H4 (cell line): ENCODE results near the gene BABAM2. TPM values are rescaled to one million over a fixed set of nuclear protein-coding genes. Genes with fewer than 3 reads are reported as not detected.

Experiments
- DNase-seq: peaks from one replicate; pipeline ENCODE4 v3.0.0-alpha.2; 2015; ENCODE audit warnings: low spot score
- total RNA-seq: library from RNA; depleted of rRNA; stranded (reverse); fragments of >200 nt; shearing (Covaris generic); gene quantifications from 2 replicates; pipeline ENCODE4 v1.2.3, GENCODE V29; 2014

Gene BABAM2
- total RNA-seq, 1 experiment from 2014 or later, result 20.7 TPM

DNA sequence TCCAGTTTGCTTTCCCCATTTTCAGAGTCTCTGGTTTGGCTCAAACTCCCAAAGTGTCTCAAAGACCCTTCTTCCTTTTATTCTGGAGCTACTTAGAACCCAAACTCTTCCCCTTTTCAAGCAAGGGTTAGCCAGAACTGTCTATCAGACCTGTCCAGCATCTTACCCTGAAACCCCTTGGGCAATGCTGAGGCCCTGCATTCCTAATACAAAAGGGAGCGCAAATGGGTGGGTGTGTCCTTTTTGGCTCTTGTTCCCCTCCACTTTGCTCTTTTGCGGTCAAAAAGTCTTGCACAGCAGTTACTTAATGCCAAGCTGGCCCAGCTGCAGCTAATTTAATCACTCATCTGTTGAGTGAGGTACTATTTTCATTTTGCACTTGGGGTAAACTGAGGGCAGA is 270.9 kb downstream of the BABAM2 start:
- DNase-seq, result peak; percentile 7

DNA sequence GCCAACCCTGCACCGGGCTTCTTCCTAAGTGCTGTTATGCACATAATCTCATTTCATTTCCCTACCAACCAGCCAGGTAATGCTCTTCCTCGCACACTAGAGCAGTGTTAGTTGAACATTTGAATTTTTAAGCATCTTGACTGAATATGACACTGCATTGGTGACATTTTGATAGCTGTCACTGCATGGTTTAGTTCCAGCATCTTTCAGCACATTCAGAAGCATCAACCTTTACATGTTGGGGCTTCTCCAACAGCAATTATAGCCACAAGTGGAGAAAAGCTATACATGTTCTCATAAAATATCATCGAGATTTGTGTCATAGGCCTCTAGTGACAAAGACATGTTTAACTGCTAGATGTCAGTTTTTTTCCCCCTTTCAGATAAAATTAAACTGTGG is 272.0 kb downstream of the BABAM2 start:
- no peak for DNase-seq

DNA sequence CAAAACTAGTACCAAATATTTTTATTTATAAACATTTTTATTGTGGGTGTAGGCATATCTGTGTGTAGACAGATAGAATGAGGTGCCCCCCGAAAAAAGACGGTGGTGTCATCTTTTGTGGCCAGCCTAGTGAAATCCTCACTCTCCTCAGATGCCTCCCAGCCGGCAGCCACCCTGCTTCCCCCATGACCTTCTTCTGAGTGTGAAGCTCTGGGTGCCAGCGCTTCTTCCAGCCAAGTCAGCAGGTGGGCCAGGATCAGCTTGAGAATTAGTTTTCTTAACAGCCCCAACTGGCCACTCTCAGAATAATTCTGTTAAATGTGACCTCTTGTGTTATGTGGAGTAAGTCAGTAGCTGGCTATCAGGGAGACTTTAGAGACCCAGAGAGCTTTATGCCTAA is 272.5 kb downstream of the BABAM2 start:
- no peak for DNase-seq

DNA sequence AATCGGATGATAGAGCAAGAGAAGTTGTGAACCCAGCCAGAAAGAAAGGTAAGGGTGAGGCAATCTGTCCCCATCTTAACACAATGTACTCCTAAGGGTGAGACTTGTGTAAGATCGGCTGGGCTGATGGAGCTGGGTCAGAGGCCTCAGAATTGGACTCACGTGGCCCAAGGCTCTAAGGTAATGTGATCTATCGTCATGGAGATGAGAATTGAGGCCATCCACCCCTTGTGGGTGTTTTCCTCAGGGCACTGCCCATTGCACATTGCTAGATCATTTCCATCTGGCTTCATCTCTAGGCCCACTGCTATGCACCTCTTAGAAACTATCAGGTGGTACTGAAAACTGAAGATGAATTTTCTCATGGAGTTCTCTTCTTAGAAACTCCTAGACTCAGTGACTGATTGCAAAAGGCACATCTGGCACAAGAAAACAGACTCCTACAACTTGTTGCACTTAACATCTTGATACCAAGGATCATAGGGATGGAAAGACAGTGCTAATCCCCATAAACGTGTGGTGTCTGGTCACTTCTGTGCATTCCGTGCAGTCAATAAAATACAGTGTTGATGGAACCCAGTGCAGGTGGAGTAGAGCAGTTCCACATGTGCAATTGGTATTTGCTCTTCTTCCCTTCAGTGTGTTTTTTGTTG is 273.2 kb downstream of the BABAM2 start:
- DNase-seq, result no peak

DNA sequence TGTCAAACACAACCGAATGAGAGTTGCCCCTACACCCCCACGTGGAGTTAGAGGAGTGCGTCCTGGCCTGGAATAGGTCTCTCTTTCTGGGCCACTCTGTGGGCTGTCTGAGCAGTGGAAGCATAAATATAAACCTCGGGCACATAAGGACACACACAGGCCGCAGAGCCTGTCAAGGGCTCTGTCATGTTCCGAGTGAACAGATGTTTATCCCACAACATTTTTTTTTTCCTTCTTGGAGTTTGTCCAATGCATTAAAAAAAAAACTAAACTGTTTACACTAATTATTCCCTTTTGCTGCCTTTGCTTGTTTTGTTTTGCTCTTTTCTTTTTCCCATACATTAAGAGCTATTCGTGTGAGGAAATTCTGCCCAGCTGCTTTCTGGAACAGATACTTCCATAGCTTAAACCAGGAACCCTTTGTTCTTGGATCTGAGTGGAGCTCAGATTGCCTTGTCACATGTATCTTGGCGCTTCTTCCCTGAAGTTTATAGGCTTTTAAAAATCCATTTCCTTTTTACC is 273.8 kb downstream of the BABAM2 start:
- peak; percentile 64 for DNase-seq

DNA sequence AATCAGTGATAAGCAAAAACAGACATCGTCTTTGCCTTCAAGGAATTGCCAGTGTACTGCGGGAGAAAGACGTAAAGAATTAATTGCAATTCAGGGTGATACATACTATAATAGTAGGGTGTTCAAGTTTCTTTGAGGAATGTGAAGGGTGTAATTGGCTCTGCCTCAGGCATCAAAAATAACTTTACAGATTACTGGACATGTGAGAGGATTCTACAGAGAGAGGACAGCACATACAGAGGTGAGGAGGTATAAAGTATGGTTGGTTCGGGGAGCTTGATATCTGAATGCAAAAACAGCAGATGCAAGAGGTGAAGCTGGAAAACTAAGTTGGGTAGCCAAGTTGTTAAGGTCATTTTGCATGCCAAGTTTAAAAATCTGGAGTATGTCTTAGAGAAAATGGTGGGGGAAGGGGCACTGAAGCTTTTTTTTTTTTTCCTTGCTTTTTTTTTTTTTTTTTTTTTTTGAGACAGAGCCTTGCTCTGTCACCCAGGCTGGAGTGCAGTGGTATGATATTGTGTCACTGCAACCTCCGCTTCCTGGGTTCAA is 274.6 kb downstream of the BABAM2 start:
- DNase-seq, result no peak

DNA sequence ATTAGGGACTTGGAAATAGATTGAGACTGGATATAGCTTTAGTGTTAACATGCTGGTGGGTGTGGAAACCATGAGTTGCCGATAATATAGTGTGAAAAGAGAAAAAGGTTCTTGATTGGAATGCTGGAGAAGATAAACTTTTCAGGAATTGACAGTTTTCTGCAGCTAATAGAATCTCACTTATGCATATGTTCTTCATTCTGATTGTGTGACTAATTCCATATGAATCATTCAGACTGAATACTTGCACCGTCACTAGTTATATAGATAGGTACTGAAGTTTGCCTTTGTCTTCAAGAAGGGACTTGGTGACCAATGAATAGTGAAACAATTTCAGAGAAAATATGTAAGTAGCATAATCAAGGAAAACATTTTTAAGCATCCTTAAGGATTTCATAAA is 276.4 kb downstream of the BABAM2 start:
- DNase-seq, result no peak

DNA sequence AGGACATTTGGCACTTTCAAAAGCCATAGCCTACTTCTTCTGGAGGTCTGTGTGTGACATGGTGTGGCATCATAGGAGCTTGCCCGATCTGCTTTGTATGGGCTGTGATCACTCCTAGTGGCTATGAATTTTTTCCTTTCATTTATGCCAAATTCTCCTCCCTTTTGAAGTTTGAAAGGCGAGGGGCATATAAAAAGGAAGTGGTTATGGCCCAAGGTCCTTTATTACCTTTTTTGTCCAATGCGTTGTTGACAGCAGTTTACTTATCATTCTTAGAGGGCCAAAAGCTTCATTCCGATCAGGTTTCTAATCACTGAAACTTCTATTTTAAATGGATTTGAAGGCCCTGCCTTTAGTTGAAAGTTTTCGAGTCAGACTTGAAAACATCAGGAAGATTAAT is 277.8 kb downstream of the BABAM2 start:
- DNase-seq, result no peak

DNA sequence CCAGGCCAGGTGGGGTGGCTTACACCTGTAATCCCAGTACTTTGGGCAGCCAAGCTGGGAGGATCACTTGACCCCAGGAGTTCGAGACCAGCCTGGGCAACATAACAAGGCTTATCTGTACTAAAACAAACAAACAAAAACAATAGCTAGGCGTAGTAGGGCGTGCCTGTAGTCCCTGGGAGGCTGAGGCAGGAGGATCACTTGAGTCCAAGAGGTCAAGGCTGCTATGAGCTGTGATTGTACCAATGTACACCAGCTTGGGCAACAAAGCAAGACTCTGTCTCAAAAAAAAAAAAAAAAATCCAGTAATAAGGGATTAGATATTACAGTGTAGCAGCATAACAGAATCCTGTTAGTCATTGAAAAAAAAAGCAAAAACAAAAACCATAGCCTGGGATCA is 279.0 kb downstream of the BABAM2 start:
- no peak for DNase-seq

DNA sequence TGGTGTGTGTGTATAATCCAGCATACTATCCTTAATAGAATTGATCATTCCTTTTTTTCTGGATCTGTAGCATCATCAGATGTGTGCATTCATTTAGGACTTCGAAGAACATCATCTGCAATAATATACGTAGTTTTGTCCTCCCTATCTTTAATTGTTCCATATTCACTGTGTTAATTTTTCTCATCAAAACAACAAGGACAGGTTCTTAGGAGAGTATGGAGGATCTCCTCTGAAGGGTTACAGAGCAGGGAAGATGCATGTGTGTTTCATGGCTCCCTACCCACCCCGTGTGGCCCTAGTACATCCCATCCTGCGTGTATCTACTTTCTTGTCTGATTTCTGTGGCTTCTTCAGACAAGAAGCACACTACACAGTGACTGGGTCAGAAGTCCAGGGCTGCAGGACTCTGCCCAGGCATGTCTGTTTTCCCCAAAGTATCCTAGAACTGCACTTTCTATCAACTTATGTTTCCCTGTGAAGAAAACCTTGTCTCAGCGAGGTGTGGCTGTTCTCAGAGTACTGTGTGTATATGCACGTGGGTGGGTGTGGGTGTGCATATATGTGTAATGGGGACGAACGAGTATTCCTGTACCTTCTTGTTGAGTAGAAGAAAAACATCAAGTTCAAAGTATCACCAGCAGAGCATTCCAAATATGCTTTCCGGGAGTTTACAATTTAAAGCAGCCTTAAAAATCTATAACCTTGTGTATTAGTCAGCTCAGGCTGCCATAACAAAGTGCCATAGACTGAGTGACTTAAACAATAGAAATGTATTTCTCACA is 281.8 kb downstream of the BABAM2 start:
- DNase-seq, result no peak

DNA sequence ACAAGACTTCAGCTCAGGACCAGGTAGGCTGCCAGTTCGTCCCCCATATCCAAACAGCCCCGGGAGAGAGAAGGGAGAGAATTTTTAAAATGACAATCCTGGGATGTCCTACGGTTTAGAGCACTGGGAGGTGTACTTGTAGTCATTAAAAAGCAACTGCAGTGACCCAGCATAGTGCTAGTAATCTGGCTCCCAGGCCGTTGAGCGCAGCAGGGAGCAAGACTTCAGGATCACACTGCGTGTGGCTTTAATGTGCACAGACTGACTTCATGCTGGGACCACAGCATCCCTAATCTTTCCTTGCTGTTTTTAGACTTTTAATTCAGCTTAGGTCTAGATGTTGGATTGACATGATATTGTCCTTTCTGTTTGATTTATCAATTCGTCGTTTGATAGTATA is 282.8 kb downstream of the BABAM2 start:
- no peak for DNase-seq

DNA sequence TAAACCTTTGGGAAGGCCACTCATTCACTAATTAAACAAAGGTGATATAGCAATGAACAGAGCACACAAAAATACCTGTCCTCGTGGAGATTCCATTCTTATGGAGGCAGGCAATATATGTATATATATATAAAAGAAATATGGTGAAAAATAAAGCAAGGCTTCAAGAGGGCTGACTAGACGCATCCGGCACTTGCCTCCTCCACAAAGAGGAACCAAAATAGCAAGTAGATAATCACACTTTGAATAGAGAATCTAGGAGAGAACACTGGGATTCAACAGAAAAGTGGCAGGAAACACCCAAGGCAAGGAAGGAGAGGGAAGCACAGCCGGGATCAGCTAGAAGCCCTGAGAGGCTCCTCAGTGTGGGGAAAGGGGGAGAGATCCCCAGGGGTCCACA is 283.7 kb downstream of the BABAM2 start:
- no peak for DNase-seq

DNA sequence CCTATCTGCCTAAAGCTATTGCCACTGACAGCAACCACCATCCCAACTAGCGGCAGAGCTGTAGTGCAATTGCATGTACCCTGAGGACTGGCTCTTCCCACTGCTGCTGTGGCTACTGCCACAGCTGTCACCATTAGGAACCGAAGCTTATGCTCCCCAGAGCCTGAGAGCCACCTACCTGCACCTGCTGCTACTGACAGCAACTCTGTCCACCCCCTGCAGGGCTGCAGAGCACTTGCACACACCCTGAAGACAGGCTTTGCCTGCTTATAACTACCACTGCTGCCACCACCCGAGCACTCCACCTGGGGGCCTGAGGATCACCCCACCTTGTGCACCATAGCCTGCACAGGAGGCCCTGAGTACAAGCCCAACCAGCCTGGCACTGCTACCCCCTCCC is 284.5 kb downstream of the BABAM2 start:
- DNase-seq, result no peak

DNA sequence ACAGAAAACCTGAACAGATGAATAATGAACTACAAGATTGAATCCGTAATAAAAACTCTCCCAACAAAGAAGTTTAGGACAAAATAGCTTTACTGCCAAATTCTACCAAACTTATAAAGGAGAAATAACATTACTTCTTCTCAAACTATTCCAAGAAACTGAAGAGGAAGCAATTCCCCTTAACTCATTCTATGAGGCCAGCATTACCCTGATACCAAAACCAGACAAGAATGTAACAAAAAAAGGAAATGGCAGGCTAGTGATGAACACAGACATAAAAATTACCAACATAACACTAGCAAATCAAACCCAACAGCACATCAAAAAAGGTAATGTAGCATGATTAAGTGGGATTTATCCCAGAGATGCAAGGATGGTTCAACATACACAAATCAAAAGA is 288.4 kb downstream of the BABAM2 start:
- no peak for DNase-seq

DNA sequence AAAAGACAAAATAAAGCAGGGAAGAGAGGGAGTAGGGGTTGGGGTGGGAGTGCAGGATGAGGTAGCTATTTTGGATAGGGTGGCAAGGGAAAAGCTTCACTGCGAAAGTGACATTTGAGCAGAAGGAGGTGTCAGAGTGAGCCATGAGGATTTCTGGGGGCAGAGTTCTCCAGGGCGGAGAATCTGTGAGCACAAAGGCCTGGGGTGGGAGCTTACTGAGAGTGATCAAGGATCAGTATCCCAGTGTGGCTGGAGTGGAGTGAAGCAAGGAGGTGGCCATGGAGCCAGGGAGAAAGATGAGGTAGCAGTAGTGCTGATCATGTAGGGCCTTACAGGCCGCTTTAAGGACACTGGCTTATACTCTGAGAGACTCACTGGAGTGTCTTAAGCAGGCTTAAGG is 291.3 kb downstream of the BABAM2 start:
- DNase-seq, result no peak

DNA sequence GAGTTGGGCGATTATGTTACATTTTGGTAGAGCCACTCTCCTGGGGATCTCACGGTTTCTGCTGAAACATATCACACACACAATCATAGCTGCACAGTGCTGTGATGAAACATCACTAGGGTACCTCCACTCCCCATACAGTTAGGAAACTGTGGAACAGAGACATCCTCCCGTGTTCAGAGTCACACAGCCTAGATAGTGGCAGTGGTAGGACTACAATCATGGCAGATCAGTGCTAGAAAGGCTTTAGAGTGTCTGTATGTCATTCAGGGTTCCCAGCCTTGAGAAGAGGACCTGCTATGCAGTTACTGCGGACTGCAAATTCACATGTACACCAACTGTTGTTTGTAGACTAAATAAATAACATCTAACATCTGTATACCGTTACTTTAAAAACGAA is 291.8 kb downstream of the BABAM2 start:
- no peak for DNase-seq

DNA sequence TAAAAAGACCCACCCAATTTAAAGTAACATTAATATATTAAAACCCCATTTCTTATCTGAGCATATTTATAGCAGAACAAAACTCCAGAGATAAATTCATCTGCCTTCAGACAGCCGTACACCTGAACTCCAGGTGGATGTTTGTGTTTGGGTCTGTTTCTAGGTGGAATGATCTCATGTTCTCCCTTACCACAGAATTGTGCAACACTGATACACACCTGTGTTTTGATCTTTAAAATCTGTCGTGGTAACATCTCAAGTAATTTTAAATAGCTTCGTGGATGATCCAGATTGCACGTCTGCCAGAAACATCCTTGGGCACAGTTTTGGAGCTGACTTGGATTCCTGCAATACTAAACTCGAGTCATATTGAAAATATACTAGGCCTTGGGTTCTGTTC is 294.6 kb downstream of the BABAM2 start:
- no peak for DNase-seq

DNA sequence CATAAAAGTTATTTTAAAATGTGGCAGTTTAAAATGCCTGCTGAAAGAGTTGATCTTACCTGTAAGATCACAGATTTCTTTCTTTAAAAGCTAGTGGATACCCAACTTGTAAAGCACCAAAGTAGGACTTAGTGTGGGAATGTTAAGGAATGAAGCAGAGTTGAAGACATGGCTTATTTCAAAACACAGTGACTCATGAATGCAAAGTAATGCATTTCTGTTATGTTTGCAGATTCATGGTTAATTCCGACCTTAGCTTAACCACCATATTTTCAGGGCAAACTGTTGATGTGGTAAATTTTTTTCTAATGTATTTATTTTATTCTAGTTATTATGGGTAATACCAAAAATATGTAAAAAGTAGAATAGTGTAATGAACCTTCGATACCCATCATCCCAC is 295.4 kb downstream of the BABAM2 start:
- no peak for DNase-seq

DNA sequence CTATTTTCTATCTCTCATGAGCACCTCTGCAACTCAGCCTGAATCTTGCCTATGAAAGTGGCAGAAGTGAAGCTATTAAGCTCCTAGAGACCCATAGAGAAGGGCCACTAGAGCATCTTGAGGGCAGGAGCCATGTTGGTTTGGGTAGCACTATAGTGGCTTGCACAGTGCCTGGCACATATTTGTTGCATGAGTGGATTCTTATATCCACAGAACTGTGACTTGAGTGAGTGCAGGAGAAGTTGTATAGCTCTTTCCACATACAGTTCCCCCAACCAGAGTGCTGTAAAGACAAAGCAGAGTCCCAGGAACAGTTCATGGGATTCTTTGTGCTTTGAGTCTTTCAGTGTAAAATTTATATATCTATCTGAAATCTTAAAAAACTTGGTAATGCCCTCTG is 296.7 kb downstream of the BABAM2 start:
- no peak for DNase-seq

DNA sequence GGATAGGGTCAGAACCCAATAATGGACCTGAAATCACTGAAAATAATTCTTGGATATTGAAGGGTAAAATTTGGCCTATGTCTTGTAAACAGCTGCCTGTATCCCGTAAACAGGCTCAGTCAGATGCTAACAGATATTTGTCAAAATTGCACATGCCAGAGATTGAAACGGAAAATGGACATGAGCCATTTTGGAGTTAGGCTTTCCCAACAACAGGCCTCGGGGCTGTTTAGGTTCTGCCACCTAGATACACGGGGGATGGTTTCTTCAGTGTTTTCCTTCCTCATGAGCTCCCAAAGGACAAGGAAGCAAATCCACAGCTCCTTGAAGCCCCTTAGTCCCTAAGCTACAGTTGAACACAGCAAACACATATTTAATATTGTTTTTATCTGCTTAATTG is 297.9 kb downstream of the BABAM2 start:
- DNase-seq, result no peak

DNA sequence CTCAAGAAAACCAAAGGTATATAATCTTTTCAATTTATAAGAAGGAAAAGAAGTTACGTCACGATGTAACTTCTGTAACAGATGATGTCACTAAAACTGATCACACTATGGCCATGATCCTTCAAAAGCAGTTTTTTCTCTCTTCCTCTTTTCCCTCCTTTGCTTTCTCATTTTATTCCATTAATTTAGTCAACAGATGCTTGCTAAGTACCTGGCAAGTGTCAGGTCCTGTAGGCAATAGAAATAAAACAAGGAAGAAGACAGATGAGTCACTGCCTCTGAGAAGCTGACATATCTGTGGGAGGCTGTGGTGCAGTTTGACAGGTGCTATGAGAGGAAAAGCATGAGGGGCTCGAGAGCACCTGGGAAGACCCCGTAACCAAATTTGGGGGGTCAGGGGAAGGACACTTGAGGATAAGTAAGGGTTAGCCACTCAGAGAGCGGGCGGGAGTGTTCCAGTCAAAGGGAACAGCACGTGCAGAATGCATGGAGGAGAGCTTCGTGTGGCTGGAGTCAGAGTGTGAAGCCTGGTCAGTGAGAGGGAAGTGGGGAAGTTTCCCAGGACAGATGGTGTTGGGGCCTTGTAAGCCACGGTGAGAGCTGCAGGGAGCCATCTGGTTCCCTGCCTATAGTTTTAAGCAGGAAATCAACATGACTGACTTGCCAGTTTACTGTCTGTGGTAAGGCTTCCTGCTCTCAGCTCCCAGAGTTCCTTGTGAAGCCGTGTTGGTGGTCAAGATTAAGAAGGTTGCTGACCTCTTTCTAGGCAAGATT is 303.3 kb downstream of the BABAM2 start:
- DNase-seq, result peak; percentile 5

DNA sequence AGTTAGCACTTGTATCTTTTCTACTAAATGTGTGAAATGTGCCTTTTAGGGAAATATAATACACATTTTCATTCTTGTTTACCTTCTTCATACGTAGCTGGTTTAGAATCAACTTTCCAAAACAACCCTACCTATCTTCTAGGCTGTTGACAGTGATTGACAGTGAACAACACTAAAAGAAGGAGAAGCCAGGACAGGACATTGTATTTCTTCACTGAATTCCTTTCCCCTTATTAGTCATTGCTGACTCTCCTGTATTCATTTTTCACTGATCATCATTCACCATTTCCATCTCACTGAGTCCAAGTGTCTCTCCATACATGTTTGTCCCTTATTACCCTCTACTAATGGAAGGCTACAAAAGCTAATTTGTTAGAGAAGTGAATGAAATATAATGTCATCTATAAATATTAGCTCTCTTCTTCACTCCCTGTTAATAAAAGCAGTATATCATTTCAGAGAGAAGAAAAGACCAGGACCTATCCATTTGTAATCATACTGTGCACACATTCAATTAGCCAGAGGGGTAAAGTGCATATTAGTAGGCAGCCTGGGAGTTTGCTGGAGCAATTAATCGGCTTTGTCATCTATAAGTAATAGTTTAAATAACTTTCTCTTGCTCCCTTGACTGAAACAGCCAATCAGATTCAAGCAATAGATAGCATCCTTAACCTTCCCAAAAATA is 309.6 kb downstream of the BABAM2 start:
- no peak for DNase-seq
